Measurements from ENCODE around the gene NUCKS1.

NUCKS1 gene

GRCh38 chr1:205675247-205675646, 74.7 kb downstream of the NUCKS1 start:
- Histone ChIP-seq H2AFZ (ENCODE audit: low read length) (no peak overlapping the region), H3K36me3 (ENCODE audit: insufficient read depth, low read length) (no peaks in the 10 kb centered on the region), H3K4me3 (ENCODE audit: low read length, poor library complexity, severe bottlenecking) (no peak overlapping the region), H3K9ac (ENCODE audit: low read depth, low read length, poor library complexity, severe bottlenecking) (peak overlapping the region; percentile 34), H4K20me1 (ENCODE audit: insufficient read depth, low read length, poor library complexity, severe bottlenecking) (peaks cover 4% of the 10 kb centered on the region), H3K27me3 (ENCODE audit: insufficient read depth, low read length, poor library complexity, severe bottlenecking) (no peaks in the 10 kb centered on the region), H3K4me2 (ENCODE audit: low read depth, low read length, poor library complexity, severe bottlenecking) (peak overlapping the region; percentile 98), H3F3A (ENCODE audit: low read depth) (no peaks in the 10 kb centered on the region), H3K79me2 (ENCODE audit: insufficient read depth, low read length) (peaks cover 74% of the 10 kb centered on the region), H3K9me3 (ENCODE audit: insufficient read depth, low read depth, low read length) (no peaks in the 10 kb centered on the region), H3K4me1 (ENCODE audit: insufficient read depth, low read length, poor library complexity, severe bottlenecking) (peaks cover 46% of the 10 kb centered on the region), H3K9me2 (replicated peaks; ENCODE audit: low read depth, low read length) (no peaks in the 10 kb centered on the region)
- no peak for TF ChIP-seq EZH2phosphoT487 (IDR thresholded peaks at IDR 0.05; ENCODE audit: borderline replicate concordance)
- TF ChIP-seq, protein P1, sequence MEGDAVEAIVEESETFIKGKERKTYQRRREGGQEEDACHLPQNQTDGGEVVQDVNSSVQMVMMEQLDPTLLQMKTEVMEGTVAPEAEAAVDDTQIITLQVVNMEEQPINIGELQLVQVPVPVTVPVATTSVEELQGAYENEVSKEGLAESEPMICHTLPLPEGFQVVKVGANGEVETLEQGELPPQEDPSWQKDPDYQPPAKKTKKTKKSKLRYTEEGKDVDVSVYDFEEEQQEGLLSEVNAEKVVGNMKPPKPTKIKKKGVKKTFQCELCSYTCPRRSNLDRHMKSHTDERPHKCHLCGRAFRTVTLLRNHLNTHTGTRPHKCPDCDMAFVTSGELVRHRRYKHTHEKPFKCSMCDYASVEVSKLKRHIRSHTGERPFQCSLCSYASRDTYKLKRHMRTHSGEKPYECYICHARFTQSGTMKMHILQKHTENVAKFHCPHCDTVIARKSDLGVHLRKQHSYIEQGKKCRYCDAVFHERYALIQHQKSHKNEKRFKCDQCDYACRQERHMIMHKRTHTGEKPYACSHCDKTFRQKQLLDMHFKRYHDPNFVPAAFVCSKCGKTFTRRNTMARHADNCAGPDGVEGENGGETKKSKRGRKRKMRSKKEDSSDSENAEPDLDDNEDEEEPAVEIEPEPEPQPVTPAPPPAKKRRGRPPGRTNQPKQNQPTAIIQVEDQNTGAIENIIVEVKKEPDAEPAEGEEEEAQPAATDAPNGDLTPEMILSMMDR (conservative IDR thresholded peaks at IDR 0.05; ENCODE audit: low read length): no peak

- Histone ChIP-seq H3K27me3 (ENCODE audit: insufficient read depth, low read length, poor library complexity, severe bottlenecking) (no peaks in the 10 kb centered on the region), H4K20me1 (ENCODE audit: insufficient read depth, low read length, poor library complexity, severe bottlenecking) (peaks cover 4% of the 10 kb centered on the region), H3K9me3 (ENCODE audit: insufficient read depth, low read depth, low read length) (no peaks in the 10 kb centered on the region), H3K9me2 (replicated peaks; ENCODE audit: low read depth, low read length) (no peaks in the 10 kb centered on the region), H3K9ac (ENCODE audit: low read depth, low read length, poor library complexity, severe bottlenecking) (no peak overlapping the region), H3K36me3 (ENCODE audit: insufficient read depth, low read length) (no peaks in the 10 kb centered on the region), H3K79me2 (ENCODE audit: insufficient read depth, low read length) (peaks cover 78% of the 10 kb centered on the region), H3F3A (ENCODE audit: low read depth) (no peaks in the 10 kb centered on the region), H2AFZ (ENCODE audit: low read length) (no peak overlapping the region), H3K4me2 (ENCODE audit: low read depth, low read length, poor library complexity, severe bottlenecking) (no peak overlapping the region), H3K4me3 (ENCODE audit: low read length, poor library complexity, severe bottlenecking) (no peak overlapping the region), H3K4me1 (ENCODE audit: insufficient read depth, low read length, poor library complexity, severe bottlenecking) (peaks cover 53% of the 10 kb centered on the region)
- TF ChIP-seq EZH2phosphoT487 (IDR thresholded peaks at IDR 0.05; ENCODE audit: borderline replicate concordance): no peak
- TF ChIP-seq, protein P1 (conservative IDR thresholded peaks at IDR 0.05; ENCODE audit: low read length): no peak
These were observed 77.0 kb downstream of the NUCKS1 start for GRCh38 chr1:205672970-205673369.

- no peaks in the 10 kb centered on the region for H3K27me3 ChIP-seq (ENCODE audit: insufficient read depth, low read length, poor library complexity, severe bottlenecking)
- TF ChIP-seq EZH2phosphoT487 (IDR thresholded peaks at IDR 0.05; ENCODE audit: borderline replicate concordance): no peak
- TF ChIP-seq, protein P1 (conservative IDR thresholded peaks at IDR 0.05; ENCODE audit: low read length): 0 out of 2 replicates have a peak, but pooled peaks have one; percentile 10
- no peaks in the 10 kb centered on the region for H3K9me3 ChIP-seq (ENCODE audit: insufficient read depth, low read depth, low read length)
- no peak overlapping the region for H3K9ac ChIP-seq (ENCODE audit: low read depth, low read length, poor library complexity, severe bottlenecking)
- H3K4me3 ChIP-seq (ENCODE audit: low read length, poor library complexity, severe bottlenecking): no peak overlapping the region
- peaks cover 51% of the 10 kb centered on the region for H3K4me1 ChIP-seq (ENCODE audit: insufficient read depth, low read length, poor library complexity, severe bottlenecking)
- H3K9me2 ChIP-seq (replicated peaks; ENCODE audit: low read depth, low read length): no peaks in the 10 kb centered on the region
- peaks cover 79% of the 10 kb centered on the region for H3K79me2 ChIP-seq (ENCODE audit: insufficient read depth, low read length)
- H3F3A ChIP-seq (ENCODE audit: low read depth): no peaks in the 10 kb centered on the region
- no peaks in the 10 kb centered on the region for H3K36me3 ChIP-seq (ENCODE audit: insufficient read depth, low read length)
- no peaks in the 10 kb centered on the region for H4K20me1 ChIP-seq (ENCODE audit: insufficient read depth, low read length, poor library complexity, severe bottlenecking)
- no peak overlapping the region for H2AFZ ChIP-seq (ENCODE audit: low read length)
- no peak overlapping the region for H3K4me2 ChIP-seq (ENCODE audit: low read depth, low read length, poor library complexity, severe bottlenecking)
These were observed 77.5 kb downstream of the NUCKS1 start for GRCh38 chr1:205672395-205672889.
